Activated T-cell treated with anti-CD3 and anti-CD28 coated beads, Interleukin-2, amount 50 U/mL, for 4 hours (primary cell): ENCODE data around the gene FCER1G. TPM values are rescaled to one million over a fixed set of nuclear protein-coding genes. Genes with fewer than 3 reads are reported as not detected.

Experiments used
- ATAC-seq, 2 donors: fragments of 200-7000 bp; cut with Tn5 transposase; one replicate each; pipeline ENCODE4 v1.10.0; 2021
- DNase-seq: peaks from one replicate; pipeline ENCODE4 v3.0.0-alpha.2; 2020
- H3K27me3 Mint-ChIP-seq: one replicate; pipeline ENCODE4 v1.8.0; 2021; ENCODE audit warnings: low read depth, mixed read lengths
- H3K36me3 Mint-ChIP-seq: one replicate; pipeline ENCODE4 v1.8.0; 2022; ENCODE audit warnings: mixed read lengths; ENCODE audit not compliant: insufficient read depth
- H3K4me1 Mint-ChIP-seq: one replicate; pipeline ENCODE4 v1.8.0; 2021; ENCODE audit warnings: low read depth, mixed read lengths
- H3K4me3 Mint-ChIP-seq: one replicate; pipeline ENCODE4 v1.8.0; 2021; ENCODE audit warnings: mild to moderate bottlenecking, moderate library complexity, mixed read lengths
- H3K9me3 Mint-ChIP-seq: one replicate; pipeline ENCODE4 v1.8.0; 2021; ENCODE audit warnings: mixed read lengths
- total RNA-seq, 3 donors: library from RNA; stranded (reverse); gene quantifications; one replicate each; pipeline ENCODE4 v1.2.1, GENCODE V29; 2021

The FCER1G gene
- 1 to 10 TPM in 1 of 3 donors, under 1 TPM in 1, not detected in 1; 0.83 to 1.4 TPM for total RNA-seq

GRCh38 chr1:161215076-161215475 lies at the start of gene FCER1G:
FCER1G (plus strand) TSS chr1:161215295; CDS start chr1:161215322, 27 bp downstream.
- Mint-ChIP-seq H3K27me3 (no peaks in the 10 kb centered on the region), H3K36me3 (peaks cover 29% of the 10 kb centered on the region), H3K4me1 (peaks cover 41% of the 10 kb centered on the region), H3K9me3 (no peaks in the 10 kb centered on the region), H3K4me3 (peak within 1 kb of the TSS; percentile 63)
- ATAC-seq (no peak), DNase-seq (no peak)

GRCh38 chr1:161165742-161166668 lies 49.1 kb upstream of the FCER1G start, which contains the start of gene PPOX:
PPOX (plus strand) TSS chr1:161166426; CDS start chr1:161166848, 422 bp downstream.
- Mint-ChIP-seq H3K4me3 (peak within 1 kb of the TSS; percentile 86), H3K9me3 (no peaks in the 10 kb centered on the region), H3K27me3 (no peaks in the 10 kb centered on the region), H3K36me3 (peaks cover 29% of the 10 kb centered on the region), H3K4me1 (peaks cover 50% of the 10 kb centered on the region)
- peak; percentile 82 for DNase-seq
- peak; percentile 97 for ATAC-seq

- peak overlapping the region; percentile 86 for H3K4me3 Mint-ChIP-seq
- no peaks in the 10 kb centered on the region for H3K9me3 Mint-ChIP-seq
- peaks cover 42% of the 10 kb centered on the region for H3K4me1 Mint-ChIP-seq
- DNase-seq (no peak), ATAC-seq (no peak)
- no peaks in the 10 kb centered on the region for H3K27me3 Mint-ChIP-seq
- H3K36me3 Mint-ChIP-seq: peaks cover 31% of the 10 kb centered on the region
Measured at GRCh38 chr1:161166669-161167548, 48.2 kb upstream of the FCER1G start.

GRCh38 chr1:161168906-161169305 lies 46.2 kb upstream of the FCER1G start:
- H3K9me3 Mint-ChIP-seq: no peaks in the 10 kb centered on the region
- ATAC-seq (no peak), DNase-seq (no peak)
- no peaks in the 10 kb centered on the region for H3K27me3 Mint-ChIP-seq
- H3K36me3 Mint-ChIP-seq: peaks cover 36% of the 10 kb centered on the region
- H3K4me3 Mint-ChIP-seq: no peak overlapping the region
- peaks cover 43% of the 10 kb centered on the region for H3K4me1 Mint-ChIP-seq

GRCh38 chr1:161171191-161171590 lies 43.9 kb upstream of the FCER1G start:
- DNase-seq (no peak), ATAC-seq (no peak)
- Mint-ChIP-seq H3K9me3 (no peaks in the 10 kb centered on the region), H3K4me3 (no peak overlapping the region), H3K4me1 (peaks cover 45% of the 10 kb centered on the region), H3K27me3 (no peaks in the 10 kb centered on the region), H3K36me3 (peaks cover 39% of the 10 kb centered on the region)

- no peaks in the 10 kb centered on the region for H3K27me3 Mint-ChIP-seq
- peaks cover 46% of the 10 kb centered on the region for H3K4me1 Mint-ChIP-seq
- peaks cover 39% of the 10 kb centered on the region for H3K36me3 Mint-ChIP-seq
- DNase-seq (no peak), ATAC-seq (no peak)
- H3K4me3 Mint-ChIP-seq: no peak overlapping the region
- no peaks in the 10 kb centered on the region for H3K9me3 Mint-ChIP-seq
Measured at GRCh38 chr1:161171696-161172095, 43.4 kb upstream of the FCER1G start.

- no peak overlapping the region for H3K4me3 Mint-ChIP-seq
- DNase-seq (no peak), ATAC-seq (no peak)
- H3K36me3 Mint-ChIP-seq: peaks cover 39% of the 10 kb centered on the region
- peaks cover 44% of the 10 kb centered on the region for H3K4me1 Mint-ChIP-seq
- H3K9me3 Mint-ChIP-seq: no peaks in the 10 kb centered on the region
- no peaks in the 10 kb centered on the region for H3K27me3 Mint-ChIP-seq
Measured at GRCh38 chr1:161172349-161172748, 42.7 kb upstream of the FCER1G start.

- Mint-ChIP-seq H3K36me3 (peaks cover 39% of the 10 kb centered on the region), H3K4me3 (no peak overlapping the region), H3K27me3 (no peaks in the 10 kb centered on the region), H3K9me3 (no peaks in the 10 kb centered on the region), H3K4me1 (peaks cover 45% of the 10 kb centered on the region)
- DNase-seq (no peak), ATAC-seq (no peak)
Measured at GRCh38 chr1:161172776-161173376, 42.2 kb upstream of the FCER1G start.

- no peak for DNase-seq
- Mint-ChIP-seq H3K4me3 (no peak overlapping the region), H3K9me3 (no peaks in the 10 kb centered on the region), H3K27me3 (no peaks in the 10 kb centered on the region), H3K36me3 (peaks cover 34% of the 10 kb centered on the region), H3K4me1 (peaks cover 46% of the 10 kb centered on the region)
- no peak for ATAC-seq
Measured at GRCh38 chr1:161173711-161174110, 41.4 kb upstream of the FCER1G start.

GRCh38 chr1:161174911-161175310 lies 40.2 kb upstream of the FCER1G start:
- DNase-seq (no peak), ATAC-seq (no peak)
- peaks cover 50% of the 10 kb centered on the region for H3K4me1 Mint-ChIP-seq
- peaks cover 31% of the 10 kb centered on the region for H3K36me3 Mint-ChIP-seq
- H3K27me3 Mint-ChIP-seq: no peaks in the 10 kb centered on the region
- H3K4me3 Mint-ChIP-seq: no peak overlapping the region
- no peaks in the 10 kb centered on the region for H3K9me3 Mint-ChIP-seq

GRCh38 chr1:161175771-161176453 lies 39.2 kb upstream of the FCER1G start:
- DNase-seq: no peak
- Mint-ChIP-seq H3K9me3 (no peaks in the 10 kb centered on the region), H3K36me3 (peaks cover 29% of the 10 kb centered on the region), H3K27me3 (no peaks in the 10 kb centered on the region), H3K4me1 (peaks cover 59% of the 10 kb centered on the region), H3K4me3 (peak overlapping the region; percentile 94)
- ATAC-seq: no peak

- no peaks in the 10 kb centered on the region for H3K27me3 Mint-ChIP-seq
- H3K9me3 Mint-ChIP-seq: no peaks in the 10 kb centered on the region
- DNase-seq (no peak), ATAC-seq (no peak)
- H3K4me3 Mint-ChIP-seq: peak overlapping the region; percentile 94
- peaks cover 23% of the 10 kb centered on the region for H3K36me3 Mint-ChIP-seq
- peaks cover 63% of the 10 kb centered on the region for H3K4me1 Mint-ChIP-seq
Measured at GRCh38 chr1:161176468-161177111, 38.5 kb upstream of the FCER1G start.
